ENCODE measurements around the gene PCBP3.
"Not testable (repeated sequence)": the region's sequence is repeated elsewhere in the genome, so short reads cannot be mapped to it uniquely, and the experiment has no call there.

The PCBP3 gene

GRCh38 chr21:45947716-45948255 is 304.3 kb downstream of the PCBP3 start:
- no peak overlapping the region for H3K4me3 ChIP-seq (ENCODE audit: low read depth in 1 of 2, low read length in 1 of 2)
- H3K9me3 ChIP-seq = no peaks in the 10 kb centered on the region
- H3K27ac ChIP-seq = no peak overlapping the region
- H3K27me3 ChIP-seq = peaks cover 15% of the 10 kb centered on the region
- no peaks in the 10 kb centered on the region for H3K36me3 ChIP-seq
- no peaks in the 10 kb centered on the region for H3K4me1 ChIP-seq (ENCODE audit: control insufficient read depth in 1 of 2, insufficient read depth in 1 of 2, low read depth in 1 of 2, low read length in 1 of 2)
- no peak for TF ChIP-seq CTCF (IDR thresholded peaks at IDR 0.05)

- Histone ChIP-seq H3K27ac (no peak overlapping the region), H3K4me1 (ENCODE audit: control insufficient read depth in 1 of 2, insufficient read depth in 1 of 2, low read depth in 1 of 2, low read length in 1 of 2) (no peaks in the 10 kb centered on the region), H3K27me3 (peaks cover 21% of the 10 kb centered on the region), H3K4me3 (ENCODE audit: low read depth in 1 of 2, low read length in 1 of 2) (no peak overlapping the region), H3K9me3 (no peaks in the 10 kb centered on the region), H3K36me3 (no peaks in the 10 kb centered on the region)
- no peak for TF ChIP-seq CTCF (IDR thresholded peaks at IDR 0.05)
Measured at GRCh38 chr21:45948576-45949141, 305.1 kb downstream of the PCBP3 start.

GRCh38 chr21:45949928-45950739 is 306.6 kb downstream of the PCBP3 start:
- no peaks in the 10 kb centered on the region for H3K9me3 ChIP-seq
- H3K27ac ChIP-seq = no peak overlapping the region
- H3K27me3 ChIP-seq = peaks cover 30% of the 10 kb centered on the region
- H3K4me3 ChIP-seq (ENCODE audit: low read depth in 1 of 2, low read length in 1 of 2) = no peak overlapping the region
- no peak for TF ChIP-seq CTCF (IDR thresholded peaks at IDR 0.05)
- H3K36me3 ChIP-seq = no peaks in the 10 kb centered on the region
- no peaks in the 10 kb centered on the region for H3K4me1 ChIP-seq (ENCODE audit: control insufficient read depth in 1 of 2, insufficient read depth in 1 of 2, low read depth in 1 of 2, low read length in 1 of 2)

GRCh38 chr21:45950740-45951515 is 307.4 kb downstream of the PCBP3 start:
- Histone ChIP-seq H3K4me1 (ENCODE audit: control insufficient read depth in 1 of 2, insufficient read depth in 1 of 2, low read depth in 1 of 2, low read length in 1 of 2) (no peaks in the 10 kb centered on the region), H3K4me3 (ENCODE audit: low read depth in 1 of 2, low read length in 1 of 2) (no peak overlapping the region), H3K27me3 (peaks cover 38% of the 10 kb centered on the region), H3K9me3 (no peaks in the 10 kb centered on the region), H3K36me3 (no peaks in the 10 kb centered on the region), H3K27ac (no peak overlapping the region)
- no peak for TF ChIP-seq CTCF (IDR thresholded peaks at IDR 0.05)

GRCh38 chr21:45951676-45952075 is 308.2 kb downstream of the PCBP3 start:
- H3K36me3 ChIP-seq = no peaks in the 10 kb centered on the region
- H3K27me3 ChIP-seq = peaks cover 46% of the 10 kb centered on the region
- H3K9me3 ChIP-seq = no peaks in the 10 kb centered on the region
- no peak for TF ChIP-seq CTCF (IDR thresholded peaks at IDR 0.05)
- H3K4me3 ChIP-seq (ENCODE audit: low read depth in 1 of 2, low read length in 1 of 2) = no peak overlapping the region
- no peak overlapping the region for H3K27ac ChIP-seq
- no peaks in the 10 kb centered on the region for H3K4me1 ChIP-seq (ENCODE audit: control insufficient read depth in 1 of 2, insufficient read depth in 1 of 2, low read depth in 1 of 2, low read length in 1 of 2)

- H3K27ac ChIP-seq; H3K9me3 ChIP-seq; H3K4me1 ChIP-seq (ENCODE audit: control insufficient read depth in 1 of 2, insufficient read depth in 1 of 2, low read depth in 1 of 2, low read length in 1 of 2); H3K36me3 ChIP-seq; H3K4me3 ChIP-seq (ENCODE audit: low read depth in 1 of 2, low read length in 1 of 2): not testable (repeated sequence)
- H3K27me3 ChIP-seq = peaks cover 54% of the 10 kb centered on the region
Measured at GRCh38 chr21:45952527-45952926, 309.0 kb downstream of the PCBP3 start.
